ENCODE measurements around the gene TUBB1.
"Not testable (repeated sequence)": the region's sequence is repeated elsewhere in the genome, so short reads cannot be mapped to it uniquely, and the experiment has no call there.

TUBB1 gene

DNA sequence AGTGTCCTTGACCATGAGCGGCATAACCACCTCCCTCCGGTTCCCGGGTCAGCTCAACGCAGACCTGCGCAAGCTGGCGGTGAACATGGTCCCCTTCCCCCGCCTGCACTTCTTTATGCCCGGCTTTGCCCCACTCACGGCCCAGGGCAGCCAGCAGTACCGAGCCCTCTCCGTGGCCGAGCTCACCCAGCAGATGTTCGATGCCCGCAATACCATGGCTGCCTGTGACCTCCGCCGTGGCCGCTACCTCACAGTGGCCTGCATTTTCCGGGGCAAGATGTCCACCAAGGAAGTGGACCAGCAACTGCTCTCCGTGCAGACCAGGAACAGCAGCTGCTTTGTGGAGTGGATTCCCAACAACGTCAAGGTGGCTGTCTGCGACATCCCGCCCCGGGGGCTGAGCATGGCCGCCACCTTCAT is 4.9 kb downstream of the TUBB1 start:
- no peak for DNase-seq

DNA sequence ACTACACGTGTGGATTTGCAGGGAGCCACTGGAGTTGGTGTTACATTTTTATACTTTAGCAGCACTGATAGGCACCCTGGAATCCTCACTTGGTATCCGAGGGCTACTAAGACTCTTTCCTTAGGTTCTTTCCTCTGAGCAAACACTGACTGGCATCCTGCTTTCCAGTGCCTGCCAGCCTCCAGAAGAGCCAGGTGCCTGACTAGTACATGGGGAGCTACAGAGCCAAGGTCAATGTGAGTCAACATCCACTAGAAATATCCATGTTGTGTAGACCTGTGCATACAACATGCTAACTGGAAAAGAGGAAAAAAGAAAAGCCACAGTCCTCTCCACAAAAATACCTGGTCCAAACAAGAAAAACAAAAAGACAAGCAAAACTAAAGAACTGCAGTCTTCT is 5.9 kb downstream of the TUBB1 start:
- no peak for DNase-seq

DNA sequence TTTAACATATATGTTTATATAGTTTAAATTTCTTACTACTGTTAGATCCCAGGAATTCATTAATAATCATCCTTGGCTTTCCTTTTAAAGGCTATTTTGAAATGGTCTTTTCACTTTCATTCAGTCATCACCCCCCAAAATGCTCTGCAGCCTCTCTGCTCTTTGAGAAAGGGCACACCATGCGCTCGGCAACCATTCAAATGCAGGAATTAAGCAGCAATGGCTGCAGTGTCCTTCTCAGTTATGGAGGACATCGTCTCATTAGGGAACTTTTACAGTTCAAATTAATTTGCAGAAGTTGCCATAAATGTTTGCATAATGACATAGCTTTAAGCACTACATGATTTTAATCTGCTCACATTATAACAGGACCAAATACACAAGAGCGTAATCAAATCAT is 6.3 kb downstream of the TUBB1 start:
- DNase-seq: no peak

DNA sequence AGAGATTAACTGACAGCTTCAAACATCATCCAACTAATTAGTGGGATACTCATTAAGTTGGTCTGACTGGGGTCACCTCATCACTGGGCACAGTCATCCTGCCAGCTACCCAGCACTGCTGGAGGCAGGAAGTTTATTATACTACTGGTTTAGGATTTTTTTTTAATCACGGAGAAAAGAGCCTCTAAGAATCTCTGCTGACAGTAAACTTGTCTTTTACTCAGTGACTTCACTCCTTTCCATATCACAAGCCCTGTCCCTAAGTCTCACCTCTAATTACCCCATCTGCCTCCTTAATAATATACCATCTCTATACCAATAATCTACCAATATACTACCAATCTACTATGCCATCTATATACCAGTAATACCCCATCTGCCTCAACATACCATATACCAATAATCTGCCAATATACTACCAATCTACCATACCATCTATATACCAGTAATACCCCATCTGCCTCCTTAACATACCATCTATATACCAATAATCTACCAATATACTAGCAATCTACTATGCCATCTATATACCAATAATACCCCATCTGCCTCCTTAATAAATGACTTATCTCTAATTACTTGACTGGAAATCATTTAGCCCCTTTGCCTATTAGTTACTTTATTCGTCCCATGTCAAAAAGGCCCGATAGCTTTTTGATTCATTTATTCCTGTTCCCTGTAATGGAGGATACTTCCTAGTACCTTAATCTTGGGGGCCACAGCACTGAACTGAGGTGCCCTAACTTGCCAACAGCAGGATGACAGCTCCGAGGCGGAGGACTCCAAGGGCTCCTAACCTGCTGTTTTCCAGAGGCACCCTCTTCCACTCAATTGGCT is 7.9 kb downstream of the TUBB1 start:
- DNase-seq: no peak

DNA sequence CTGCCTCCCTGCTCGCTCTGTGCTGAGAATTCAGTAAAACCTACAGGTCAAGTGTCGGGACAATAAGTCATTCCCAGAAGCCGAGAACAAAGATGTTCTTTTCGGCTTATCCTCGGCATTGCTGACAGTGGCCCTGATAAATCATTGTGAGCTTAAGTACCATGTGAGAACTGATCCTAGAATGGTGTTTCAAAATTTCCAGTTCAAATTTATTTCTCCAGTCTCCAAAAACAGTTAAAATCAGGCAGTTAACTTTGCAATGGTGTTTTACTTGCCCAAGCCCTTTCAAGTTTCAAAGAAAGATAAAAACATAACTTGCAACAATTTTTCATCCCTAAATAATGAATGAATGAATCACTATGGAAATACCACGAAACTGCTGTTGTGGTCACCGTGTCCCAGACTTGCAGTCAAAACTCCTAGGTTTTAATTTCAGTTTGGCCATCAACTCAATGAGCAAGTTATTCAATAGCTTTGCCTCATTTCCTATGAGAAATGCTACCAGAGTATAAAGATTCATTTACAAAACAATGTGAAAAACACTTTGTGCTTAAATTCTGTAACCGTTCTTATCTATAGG is 8.6 kb downstream of the TUBB1 start:
- DNase-seq: no peak

DNA sequence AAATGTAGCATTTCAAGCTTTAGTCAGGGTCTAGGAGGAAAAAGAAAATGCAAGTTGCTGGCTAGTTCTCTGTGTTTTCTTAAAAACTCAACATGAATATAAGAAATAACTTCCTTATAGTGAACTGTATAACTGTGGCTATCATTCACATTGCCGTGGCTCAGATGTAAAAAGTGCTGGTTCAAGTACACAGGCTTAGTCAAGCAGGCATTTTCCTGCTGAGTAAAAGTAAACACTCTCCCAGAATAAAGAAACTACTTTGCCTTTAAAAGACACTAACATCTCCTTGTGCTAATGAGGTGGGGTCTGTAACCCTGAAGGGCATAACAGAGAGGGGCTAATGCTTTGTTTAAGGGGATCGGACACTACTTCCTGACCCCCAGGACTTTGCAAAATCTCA is 9.6 kb downstream of the TUBB1 start:
- no peak for DNase-seq

DNA sequence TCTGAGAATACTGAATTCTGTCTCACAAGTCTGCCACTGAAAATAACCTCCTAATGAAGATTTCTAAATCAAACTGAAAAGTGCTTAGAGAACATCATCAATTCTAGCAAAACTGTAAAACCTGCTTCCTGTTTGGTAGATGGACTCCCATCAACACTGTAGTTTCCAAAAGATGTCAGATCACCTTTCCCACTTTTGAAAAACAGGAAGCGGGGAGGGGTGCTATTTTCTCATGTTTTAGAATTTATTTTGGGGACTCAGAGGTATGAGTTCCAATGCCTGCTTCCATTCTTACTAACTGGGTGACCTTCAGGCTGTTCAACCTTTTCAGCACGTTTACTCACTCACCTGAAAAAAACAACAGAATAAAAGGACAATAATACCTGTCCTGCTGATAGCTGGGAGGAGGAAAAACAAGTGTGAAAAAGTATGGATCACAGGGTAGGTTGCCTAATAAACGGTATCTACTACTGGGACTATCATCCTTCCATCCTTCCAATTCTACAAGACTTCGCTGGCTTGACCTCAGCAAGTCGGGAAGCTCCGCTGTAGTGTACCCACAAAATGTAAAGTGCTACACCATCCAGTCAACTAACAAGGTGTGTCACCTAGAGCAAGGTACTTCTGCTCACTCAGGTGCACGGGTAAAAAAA is 11.8 kb downstream of the TUBB1 start:
- no peak for DNase-seq

DNA sequence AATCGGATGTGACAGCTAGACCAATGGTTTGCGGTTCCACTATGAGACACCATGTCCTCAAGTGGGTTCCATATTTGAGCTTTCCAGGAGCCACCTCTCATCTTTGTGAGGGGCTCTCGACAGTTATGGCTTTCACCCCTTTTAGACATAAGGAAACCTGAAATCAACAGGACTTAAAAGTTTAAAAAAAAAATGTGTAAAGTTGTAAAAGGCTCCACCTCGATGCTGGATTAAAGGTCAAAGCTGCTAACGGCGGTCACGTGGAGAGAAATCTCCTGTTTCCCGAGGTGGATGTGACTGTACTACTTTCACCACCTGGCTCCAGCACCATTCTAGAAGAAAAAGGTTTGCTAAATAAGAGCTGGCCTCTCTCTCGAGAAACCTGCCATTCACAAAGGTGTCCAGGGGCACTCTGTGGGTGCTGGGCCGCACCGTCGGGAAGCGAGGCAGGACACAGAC is 12.4 kb downstream of the TUBB1 start:
- no peak for DNase-seq

DNA sequence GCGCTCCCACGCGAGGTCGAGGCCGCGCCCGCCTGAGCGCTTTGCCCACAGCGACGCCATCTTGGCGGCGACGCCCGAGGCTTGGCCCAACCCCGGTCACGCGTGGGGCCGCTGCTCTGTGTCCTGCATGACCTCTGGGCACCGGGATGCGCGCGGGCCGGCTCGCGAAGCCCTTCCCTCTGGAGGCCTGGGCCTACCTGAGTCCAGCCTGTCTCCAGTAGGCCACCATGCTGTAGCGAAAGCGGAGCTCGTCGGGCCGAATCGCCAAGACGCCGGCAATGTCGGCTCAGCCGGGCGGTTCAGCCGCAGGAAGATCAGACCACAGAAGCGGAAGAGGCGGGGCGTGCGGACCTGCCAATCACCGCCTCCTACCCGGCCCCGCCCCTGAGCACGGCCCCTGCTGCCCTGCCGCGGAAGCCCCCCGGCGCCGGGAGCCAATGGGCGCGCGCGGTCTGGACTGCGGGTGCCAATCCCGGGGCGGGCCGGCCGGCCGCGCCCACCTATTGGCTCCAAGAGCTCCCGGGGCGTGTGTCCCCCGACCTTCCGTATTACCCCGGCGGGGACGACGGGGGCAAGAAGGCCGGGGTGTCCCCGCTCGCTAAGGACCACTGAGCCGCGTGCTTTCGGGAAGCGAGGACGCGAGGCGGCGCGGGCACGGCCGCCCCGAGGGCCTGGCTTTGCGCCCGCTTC is 12.9 kb downstream of the TUBB1 start, which contains the start of gene ATP5F1E:
Gene ATP5F1E, minus strand, starts transcription at position 313 of the 690 bp plus-strand sequence. Its CDS starts 84 bp downstream, at position 229.
- peak; percentile 69 for DNase-seq

DNA sequence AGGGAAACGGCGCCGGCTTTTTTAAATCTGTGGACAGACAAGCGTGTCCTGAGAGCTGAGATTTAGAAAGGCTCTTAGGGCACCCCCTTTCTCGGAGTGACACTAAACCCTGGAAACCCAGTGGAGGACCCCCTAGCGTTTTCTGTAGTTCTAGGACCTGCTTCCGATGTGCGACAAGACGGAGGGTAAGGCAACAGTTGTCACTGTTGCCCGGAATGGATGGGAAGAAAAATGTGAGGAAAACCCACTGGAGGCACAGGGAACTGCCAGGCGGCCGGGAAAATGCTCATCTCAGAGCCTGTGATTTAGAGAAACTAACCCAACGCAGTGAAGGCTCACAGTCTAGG is 13.5 kb downstream of the TUBB1 start:
- no peak for DNase-seq

DNA sequence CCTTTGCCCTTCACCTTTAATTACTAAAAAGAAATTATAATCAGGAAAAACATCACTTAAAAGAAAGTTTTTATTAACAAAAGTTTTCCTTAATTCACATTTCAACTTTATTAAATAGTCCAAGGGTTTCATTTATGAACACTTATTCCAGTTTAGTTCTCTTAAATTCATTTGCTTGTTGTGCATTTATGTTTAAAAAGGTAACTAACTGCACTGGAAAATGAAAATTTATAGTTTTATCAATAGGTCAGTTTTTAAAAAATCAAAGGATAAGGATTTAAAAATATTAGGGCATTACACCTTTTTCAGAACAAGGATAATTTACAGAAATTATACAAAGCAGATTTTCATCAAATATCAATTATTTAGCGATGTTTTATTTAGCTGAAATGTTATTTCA is 13.9 kb downstream of the TUBB1 start:
- DNase-seq: no peak

DNA sequence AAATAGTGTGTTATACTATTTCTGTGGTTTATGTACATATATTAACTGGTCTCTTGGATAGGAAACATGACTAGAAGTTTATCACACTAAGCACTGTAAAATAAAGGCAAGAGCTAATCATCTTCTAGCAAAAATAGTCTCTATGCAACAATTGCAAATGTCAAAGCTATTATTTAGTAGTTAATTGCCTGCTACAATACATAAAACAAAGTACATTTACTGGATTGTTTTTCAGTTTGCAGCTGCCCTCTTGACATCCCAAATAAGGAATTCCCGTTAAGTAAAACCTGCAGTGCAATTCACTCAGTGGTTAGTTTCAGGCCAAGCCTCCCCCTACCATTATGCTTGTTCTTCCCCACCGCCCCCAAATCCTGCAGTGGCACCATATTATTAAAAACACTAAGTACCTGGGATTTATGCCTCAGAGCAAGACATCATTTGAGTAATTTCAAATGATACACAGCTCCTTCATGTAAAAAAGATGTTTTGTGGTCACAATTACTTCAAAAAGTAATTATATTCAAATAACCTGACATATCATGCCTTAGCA is 14.5 kb downstream of the TUBB1 start:
- DNase-seq: no peak

DNA sequence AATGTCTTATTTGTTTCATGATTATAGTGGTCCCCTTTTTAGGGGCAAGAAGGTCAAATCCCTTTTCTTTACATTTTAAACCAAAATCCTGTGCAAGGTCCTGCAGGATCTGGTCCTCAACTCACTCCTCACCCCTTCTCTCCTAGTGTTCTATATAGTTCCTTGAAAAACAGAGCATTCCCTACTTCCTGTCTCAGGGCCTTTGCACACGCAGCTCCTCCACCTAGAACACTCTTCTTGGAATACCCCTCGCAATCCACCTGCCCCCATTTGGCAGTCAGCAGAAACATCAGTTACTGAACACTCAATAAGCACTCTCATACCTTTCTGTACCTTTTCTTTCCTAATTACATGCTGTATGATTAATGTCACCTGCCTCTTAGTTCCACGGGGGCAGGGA is 16.2 kb downstream of the TUBB1 start:
- no peak for DNase-seq

DNA sequence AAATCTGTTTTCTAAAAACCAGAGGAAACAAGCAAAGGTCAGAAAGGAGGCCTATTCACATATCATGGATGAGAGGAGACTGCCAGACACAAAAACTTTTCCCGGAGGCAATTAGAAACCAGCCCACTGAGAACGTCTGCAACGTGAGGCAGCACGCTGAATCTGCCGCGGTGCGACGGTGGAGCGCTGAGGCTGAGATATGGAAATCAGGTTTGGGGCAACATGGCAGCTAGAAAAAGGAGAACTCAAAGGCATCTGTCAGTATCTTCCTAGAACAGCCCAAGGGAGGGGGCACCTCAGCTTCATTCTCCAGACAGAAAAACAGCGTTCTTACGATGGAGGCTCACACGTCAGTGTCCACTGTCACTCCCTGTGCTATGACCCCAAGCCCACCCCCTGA is 18.2 kb downstream of the TUBB1 start:
- DNase-seq: no peak

DNA sequence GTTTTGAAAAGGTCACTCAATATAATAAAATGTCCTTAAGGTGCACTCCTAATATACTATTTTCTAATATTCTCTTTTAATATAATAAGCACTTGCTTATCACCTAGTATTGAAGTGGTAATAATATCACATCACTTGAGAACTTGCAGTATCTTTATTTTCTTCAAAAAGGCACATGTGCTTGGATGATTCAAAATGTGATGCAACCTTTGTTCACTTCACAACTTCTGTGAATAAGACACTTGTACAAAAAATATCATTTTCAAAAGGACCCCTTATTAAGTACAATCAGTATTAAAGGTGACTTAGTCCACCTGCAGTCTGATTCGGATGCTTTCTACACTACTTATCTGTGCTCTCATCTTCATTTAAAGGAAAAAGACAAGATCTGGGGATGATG is 20.0 kb downstream of the TUBB1 start:
- DNase-seq: no peak

DNA sequence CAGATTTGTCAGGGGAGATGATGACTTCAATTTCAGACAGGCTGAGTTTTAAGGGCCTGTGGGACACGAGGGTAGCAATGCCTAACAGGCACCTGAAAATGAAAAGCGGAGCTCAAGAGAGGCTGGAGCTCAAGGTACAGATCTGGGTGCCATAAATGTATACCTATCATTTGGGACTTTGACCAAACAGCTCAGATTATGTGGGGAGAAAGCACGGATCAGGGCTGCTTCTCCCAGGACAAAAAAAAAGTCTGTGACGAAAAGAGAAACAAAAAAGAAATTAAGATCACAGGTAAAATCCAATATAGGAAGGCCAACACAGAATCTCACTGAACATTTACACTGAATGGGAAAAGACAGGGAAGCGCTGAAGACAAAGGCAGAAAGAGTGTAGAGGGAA is 21.4 kb downstream of the TUBB1 start:
- no peak for DNase-seq

DNA sequence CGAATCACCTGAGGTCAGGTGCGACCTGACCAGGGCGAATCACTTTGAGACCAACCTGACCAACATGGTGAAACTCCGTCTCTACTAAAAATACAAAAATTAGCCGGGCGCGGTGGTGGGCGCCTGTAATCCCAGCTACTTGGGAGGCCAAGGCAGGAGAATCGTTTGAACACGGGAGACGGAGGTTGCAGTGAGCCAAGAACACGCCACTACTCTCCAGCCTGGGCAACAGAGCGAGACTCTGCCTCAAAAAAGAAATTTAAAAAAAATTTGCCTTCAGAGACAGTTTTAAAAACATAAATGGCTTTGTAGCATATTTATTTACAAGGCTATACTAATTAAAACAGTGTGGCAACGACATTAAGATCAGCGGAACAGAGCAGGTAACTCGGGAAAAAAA is 22.3 kb downstream of the TUBB1 start:
- DNase-seq: not testable (repeated sequence)

DNA sequence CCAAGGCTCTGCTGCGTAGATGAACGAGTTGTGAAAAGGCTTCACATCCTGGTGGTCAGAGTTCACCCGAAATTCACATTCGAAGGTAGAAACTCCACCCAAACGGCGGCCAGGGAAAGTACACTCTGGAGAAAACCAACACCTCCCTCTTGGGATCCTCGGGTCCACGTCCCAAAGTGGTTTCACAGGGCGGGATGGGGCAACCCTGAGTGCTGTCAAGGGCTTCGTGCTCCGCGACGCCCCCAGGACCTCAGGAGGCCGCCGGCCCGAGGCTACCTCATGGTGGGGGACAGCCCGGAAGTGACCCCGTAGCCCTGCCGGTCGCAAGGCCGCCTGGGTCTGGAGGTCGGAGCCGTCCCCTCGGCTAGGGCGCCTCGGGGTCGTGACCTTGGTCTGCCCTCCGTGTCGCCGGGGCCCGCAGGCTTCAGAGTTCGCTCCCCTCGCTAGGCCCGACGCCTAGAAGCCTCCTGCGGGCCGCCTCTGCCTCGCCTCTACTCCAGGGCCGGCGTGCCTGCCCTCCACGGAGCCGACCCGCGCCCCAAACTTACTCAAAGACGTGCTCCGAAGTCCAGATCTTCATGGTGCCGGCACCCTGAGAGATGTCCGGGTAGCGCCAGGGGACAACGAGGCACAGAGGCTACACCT is 23.0 kb downstream of the TUBB1 start, which contains the start of gene PRELID3B:
Gene PRELID3B, minus strand, starts transcription at position 636 of the 645 bp plus-strand sequence. Its CDS starts 56 bp downstream, at position 580.
- no peak for DNase-seq

DNA sequence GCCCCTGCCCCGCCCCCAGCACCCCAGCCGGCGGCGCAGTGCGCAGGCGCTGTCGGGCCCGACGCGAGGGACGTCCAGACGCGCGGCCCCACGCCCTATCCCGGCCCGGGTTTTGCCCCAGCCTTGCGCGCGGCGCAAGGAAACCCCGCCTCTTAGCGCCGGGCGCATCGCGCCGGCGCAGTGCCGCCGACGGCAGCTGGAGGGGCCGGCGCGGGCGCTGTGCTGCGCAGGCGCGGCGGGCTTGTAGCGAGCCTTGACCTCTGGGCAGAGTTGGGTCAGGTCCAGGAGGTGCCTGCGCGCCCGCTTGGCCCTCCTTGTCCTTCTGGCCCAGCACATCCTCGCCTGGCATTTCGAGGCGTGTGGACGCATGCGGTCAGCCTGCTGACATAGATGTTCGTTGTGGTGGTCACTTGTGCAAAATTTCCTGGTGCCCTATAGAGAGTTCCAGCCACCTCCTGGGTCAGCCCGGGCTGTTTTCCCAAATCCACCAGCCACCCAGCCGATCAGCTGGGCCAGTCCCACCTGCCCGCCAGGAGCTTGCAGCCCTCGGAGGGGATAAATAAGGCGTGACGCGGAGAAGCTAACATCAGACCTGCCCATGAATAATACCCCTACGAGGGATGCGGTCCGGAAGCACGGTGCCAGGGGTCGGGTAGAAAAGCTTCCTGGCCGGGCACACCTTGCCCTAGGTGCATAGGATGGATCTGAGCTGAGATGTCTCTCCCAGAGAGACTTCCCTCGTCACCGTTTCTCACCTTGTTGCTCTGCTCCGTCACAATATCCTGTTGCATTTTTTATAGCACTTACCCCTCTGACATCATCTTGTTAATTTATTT is 23.8 kb downstream of the TUBB1 start:
- DNase-seq: peak; percentile 52

DNA sequence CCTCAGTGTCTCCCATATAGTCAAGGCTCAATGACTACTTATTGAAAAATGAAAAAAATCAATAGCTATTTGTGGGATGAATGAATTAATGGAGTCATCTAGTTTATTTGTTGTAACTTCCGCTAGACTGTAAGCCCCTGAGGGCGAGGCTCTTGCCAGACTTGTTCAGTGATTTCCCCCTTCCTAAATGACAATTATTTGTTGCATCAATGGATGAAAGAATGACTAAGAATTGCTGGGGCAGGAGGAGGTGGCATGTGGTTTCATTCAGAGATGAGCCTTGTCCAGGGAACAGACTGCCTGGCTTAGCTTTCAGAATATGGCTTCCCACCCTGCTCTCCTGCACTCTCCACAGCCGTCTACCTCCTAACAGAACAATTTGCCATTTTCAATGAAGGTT is 24.5 kb downstream of the TUBB1 start:
- no peak for DNase-seq

DNA sequence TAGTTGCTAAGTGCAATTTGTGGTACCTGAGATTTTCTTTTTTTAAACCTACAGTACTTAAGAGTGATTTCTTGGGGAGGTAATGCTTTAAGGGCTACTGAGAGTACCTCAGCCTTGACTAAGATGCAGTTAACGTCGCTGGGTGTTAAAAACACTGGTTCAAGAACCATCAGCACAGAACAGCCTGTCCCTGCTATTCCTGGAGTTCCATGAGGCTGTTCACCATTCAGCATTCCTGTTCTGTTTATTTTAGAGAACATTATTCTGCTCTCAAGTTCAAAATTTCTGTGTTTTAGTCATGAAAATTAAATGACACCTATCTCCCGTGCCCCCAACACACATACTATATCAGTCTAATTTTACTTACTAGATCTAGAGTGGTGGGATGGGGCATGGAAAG is 25.1 kb downstream of the TUBB1 start:
- no peak for DNase-seq

DNA sequence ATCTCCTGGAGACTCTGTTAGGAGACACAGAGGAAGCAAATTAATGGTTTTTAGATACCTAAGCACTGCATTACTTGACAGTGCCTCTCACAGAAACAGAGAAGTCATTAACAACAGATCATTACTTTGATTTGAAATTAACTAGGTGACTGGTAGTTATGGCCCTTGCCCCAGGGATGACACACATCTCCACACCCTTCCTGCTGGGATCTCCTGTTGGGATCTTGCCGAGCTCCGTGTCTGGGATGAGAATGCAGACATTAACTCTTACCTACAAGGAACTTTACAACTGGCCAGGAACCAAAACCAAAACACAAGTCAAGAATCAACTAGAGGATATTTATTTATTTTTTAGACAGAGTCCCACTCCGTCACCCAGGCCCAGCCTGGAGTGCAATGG is 25.6 kb downstream of the TUBB1 start:
- DNase-seq: no peak

All from T1000 (cell line).